HCT116 (cell line): ENCODE data around the gene MID1IP1. TPM values are rescaled to one million over a fixed set of nuclear protein-coding genes. Genes with fewer than 3 reads are reported as not detected.

Experiments used
- ATAC-seq: fragments of 200-7000 bp; cut with Tn5 transposase; 2 replicates; pipeline ENCODE4 v1.9.1; 2020; ENCODE audit warnings: mild to moderate bottlenecking, moderate library complexity
- BruUV-seq: library from RNA; stranded (reverse); fragments of 400-500 nt; replicated peaks from 2 replicates; lab custom pipeline; 2021; lab: Mats Ljungman, UMichigan
- CTCF ChIA-PET: fragments of 300-600 bp; sonication (Branson Sonifier 250); formaldehyde crosslinking; loops from one replicate; lab custom pipeline; 2021; ENCODE audit warnings: antibody characterized with exemption; lab: Charles Lee
- POLR2A ChIA-PET: fragments of 300-600, 350-600 bp; sonication (Branson Sonifier 250); formaldehyde crosslinking; loops from one replicate; lab custom pipeline; 2021; ENCODE audit warnings: antibody characterized with exemption; lab: Charles Lee
- RAD21 ChIA-PET, 2 experiments: fragments of 300-600 bp; sonication (Branson Sonifier 250); formaldehyde crosslinking; loops; one replicate each; lab custom pipeline; 2023; ENCODE audit warnings: low total read pairs in 2 of 2; ENCODE audit not compliant: uncharacterized antibody in 2 of 2, unreplicated experiment in 2 of 2, low non-redundant PET in 1 of 2; lab: Charles Lee
- DNase-seq: peaks from one replicate; pipeline ENCODE4 v3.0.0-alpha.2; 2010; ENCODE audit warnings: low read depth, low spot score
- H2AFZ ChIP-seq: fragments of 200-600 bp; shearing (Covaris generic), sonication (generic); 2 replicates; pipeline ENCODE4 v1.6.1; 2017; ENCODE audit warnings: low read depth, mixed run types, mixed read lengths, antibody characterized with exemption, low read length; ENCODE audit not compliant: poor library complexity, severe bottlenecking
- H3K27ac ChIP-seq: 2 replicates; pipeline ENCODE4 v1.5.1; 2012; ENCODE audit warnings: low read depth, low read length
- H3K27me3 ChIP-seq: fragments of 200-600 bp; sonication (generic); 2 replicates; pipeline ENCODE4 v1.6.1; 2016; ENCODE audit warnings: mixed run types, low read length, mixed read lengths; ENCODE audit not compliant: insufficient read depth
- H3K36me3 ChIP-seq, 2 experiments: fragments of 200-500 bp in 1 of 2; fragments of 200-600 bp in 1 of 2; sonication (Bioruptor generic) in 1 of 2; sonication (generic) in 1 of 2; 2 replicates each; pipeline versions ENCODE4 v1.5.1 to v1.6.1; 2014 to 2016; ENCODE audit warnings: low read length in 2 of 2, inconsistent platforms in 1 of 2, mixed read lengths in 1 of 2, mixed run types in 1 of 2; ENCODE audit not compliant: insufficient read depth in 2 of 2, control insufficient read depth in 1 of 2
- H3K4me1 ChIP-seq, 2 experiments: fragments of 200-600 bp in 1 of 2; sonication (generic) in 1 of 2; 2 replicates each; pipeline versions ENCODE4 v1.5.1 to v1.6.1; 2012 to 2017; ENCODE audit warnings: low read length in 2 of 2, inconsistent platforms in 1 of 2, mild to moderate bottlenecking in 1 of 2, mixed read lengths in 1 of 2, mixed run types in 1 of 2, moderate library complexity in 1 of 2; ENCODE audit not compliant: insufficient read depth in 2 of 2, control insufficient read depth in 1 of 2
- H3K4me2 ChIP-seq: fragments of 200-600 bp; sonication (generic); 2 replicates; pipeline ENCODE4 v1.6.1; 2017; ENCODE audit warnings: mixed run types, low read length, mixed read lengths
- H3K4me3 ChIP-seq, 2 experiments: fragments of 200-600 bp in 1 of 2; sonication (generic) in 1 of 2; replicated peaks in 1 of 2; 2 replicates each; pipeline ENCODE4 v1.5.1; 2011 to 2016; ENCODE audit warnings: low read length in 2 of 2, control low read depth in 1 of 2, low read depth in 1 of 2, mild to moderate bottlenecking in 1 of 2, mixed read lengths in 1 of 2, mixed run types in 1 of 2
- H3K79me2 ChIP-seq: fragments of 200-600 bp; sonication (generic); 2 replicates; pipeline ENCODE4 v1.6.1; 2017; ENCODE audit warnings: mild to moderate bottlenecking, mixed run types, low read length, moderate library complexity, mixed read lengths; ENCODE audit not compliant: insufficient read depth
- H3K9ac ChIP-seq: fragments of 200-600 bp; sonication (generic); 2 replicates; pipeline ENCODE4 v1.6.1; 2016; ENCODE audit warnings: low read length, mixed read lengths
- H3K9me2 ChIP-seq: fragments of 200-600 bp; sonication (generic), shearing (Covaris generic); 2 replicates; pipeline ENCODE4 v1.6.1; 2017; ENCODE audit warnings: mixed run types, mild to moderate bottlenecking, moderate library complexity; ENCODE audit not compliant: insufficient read depth
- H3K9me3 ChIP-seq, 2 experiments: fragments of 200-500 bp in 1 of 2; fragments of 200-600 bp in 1 of 2; sonication (Bioruptor generic) in 1 of 2; sonication (generic) in 1 of 2; 2 replicates each; pipeline ENCODE4 v1.6.1; 2014 to 2017; ENCODE audit warnings: low read length in 2 of 2, mixed read lengths in 2 of 2, inconsistent platforms in 1 of 2, low read depth in 1 of 2, mild to moderate bottlenecking in 1 of 2, mixed run types in 1 of 2, moderate library complexity in 1 of 2; ENCODE audit not compliant: control insufficient read depth in 1 of 2, insufficient read depth in 1 of 2
- H4K20me1 ChIP-seq: fragments of 200-600 bp; sonication (generic), shearing (Covaris generic); 2 replicates; pipeline ENCODE4 v1.6.1; 2017; ENCODE audit warnings: mixed run types, mild to moderate bottlenecking, moderate library complexity; ENCODE audit not compliant: insufficient read depth
- CTCF ChIP-seq, 3 experiments: fragments of 200-600 bp in 1 of 3; sonication (generic) in 1 of 3; IDR thresholded peaks in 2 of 3; conservative IDR thresholded peaks in 1 of 3; 2 replicates each; pipeline ENCODE4 v1.5.1; 2012 to 2017; ENCODE audit warnings: low read depth in 2 of 3, low read length in 2 of 3, antibody characterized with exemption in 1 of 3, borderline replicate concordance in 1 of 3, control low read depth in 1 of 3, mild to moderate bottlenecking in 1 of 3, mixed read lengths in 1 of 3, mixed run types in 1 of 3, moderate library complexity in 1 of 3; ENCODE audit not compliant: insufficient read depth in 1 of 3
- EGR1 ChIP-seq: IDR thresholded peaks from 2 replicates; pipeline ENCODE4 v1.6.1; 2012; ENCODE audit warnings: low read depth
- EZH2phosphoT487 ChIP-seq: fragments of 200-600 bp; IDR thresholded peaks from 2 replicates; pipeline ENCODE4 v1.6.1; 2018; ENCODE audit warnings: antibody characterized with exemption, borderline replicate concordance
- FOSL1 ChIP-seq: IDR thresholded peaks from 2 replicates; pipeline ENCODE4 v1.6.1; 2012; ENCODE audit warnings: low read depth
- JUND ChIP-seq: IDR thresholded peaks from 2 replicates; pipeline ENCODE4 v1.6.1; 2012
- MAX ChIP-seq: IDR thresholded peaks from 2 replicates; pipeline ENCODE4 v1.6.1; 2012
- POLR2A ChIP-seq: IDR thresholded peaks from 2 replicates; pipeline ENCODE4 v1.7.0; 2011; ENCODE audit warnings: borderline replicate concordance; ENCODE audit not compliant: insufficient read depth, insufficient read length; ENCODE audit errors: extremely low read depth
- REST ChIP-seq: IDR thresholded peaks from 2 replicates; pipeline ENCODE4 v1.6.1; 2012; ENCODE audit warnings: low read depth
- SIN3A ChIP-seq: IDR thresholded peaks from 2 replicates; pipeline ENCODE4 v1.6.1; 2012; ENCODE audit warnings: low read depth
- SRF ChIP-seq: IDR thresholded peaks from 2 replicates; pipeline ENCODE4 v1.6.1; 2012; ENCODE audit warnings: low read depth
- ZBTB33 ChIP-seq: IDR thresholded peaks from 2 replicates; pipeline ENCODE4 v1.6.1; 2011; ENCODE audit warnings: mild to moderate bottlenecking, low read length, moderate library complexity; ENCODE audit not compliant: insufficient replicate concordance; ENCODE audit errors: extremely low read depth
- ZFX ChIP-seq: fragments of 450-650 bp; IDR thresholded peaks from 2 replicates; pipeline ENCODE4 v1.6.1; 2017
- ZNF274 ChIP-seq: fragments of 200-500 bp; sonication (Bioruptor generic); IDR thresholded peaks from 2 replicates; pipeline ENCODE4 v1.6.1; 2014; ENCODE audit warnings: mild to moderate bottlenecking, low read depth, low read length, inconsistent platforms
- intact Hi-C: fragments of 100-400 bp; cut with micrococcal nuclease; formaldehyde crosslinking; loops from 2 replicates; pipeline ENCODE4 v1.10.0; 2022
- total RNA-seq: library from RNA; stranded (reverse); gene quantifications from one replicate; pipeline ENCODE4 v1.2.1, GENCODE V29; 2021; ENCODE audit not compliant: unreplicated experiment

MID1IP1 gene
- total RNA-seq, 1 experiment from 2014 or later: 109 TPM

GRCh38 chrX:38768079-38768478, 33.2 kb upstream of the MID1IP1 start (continued):
- TF ChIP-seq CTCF (IDR thresholded peaks at IDR 0.05 in 2 of 3, conservative IDR thresholded peaks at IDR 0.05 in 1 of 3; ENCODE audit: borderline replicate concordance in 1 of 3, insufficient read depth in 1 of 3, low read depth in 2 of 3, low read length in 2 of 3): peak in 2 of 3 experiments; percentile 31 to 36; a peak in 3 of 6 replicates

GRCh38 chrX:38770152-38770551, 31.1 kb upstream of the MID1IP1 start:
- Histone ChIP-seq H3K79me2 (no peaks in the 10 kb centered on the region), H3K9me3 (no peaks in the 10 kb centered on the region), H3K36me3 (no peaks in the 10 kb centered on the region), H3K4me1 (no peaks in the 10 kb centered on the region), H3K4me3 (no peak overlapping the region), H2AFZ (no peak overlapping the region), H3K27ac (no peak overlapping the region), H4K20me1 (no peaks in the 10 kb centered on the region), H3K9me2 (no peaks in the 10 kb centered on the region), H3K9ac (no peak overlapping the region), H3K27me3 (no peaks in the 10 kb centered on the region), H3K4me2 (no peak overlapping the region)
- intact Hi-C loops: no loop called here
- TF ChIP-seq REST (no peak), POLR2A (no peak), SIN3A (no peak), ZBTB33 (no peak), JUND (no peak), ZNF274 (no peak), EGR1 (no peak), MAX (no peak), ZFX (no peak), SRF (no peak), EZH2phosphoT487 (no peak), FOSL1 (no peak)
- RAD21 ChIA-PET: no interaction called here
- BruUV-seq: no TSS peak
- DNase-seq (no peak), ATAC-seq (no peak)
- POLR2A ChIA-PET: no interaction called here
- CTCF ChIA-PET: no interaction called here
